Spleen (tissue), 7 donors: Measurements from ENCODE around the gene C19orf73.
"Not testable (repeated sequence)": the region's sequence is repeated elsewhere in the genome, so short reads cannot be mapped to it uniquely, and the experiment has no call there.

Experiments used
- CTCF ChIP-seq, 11 experiments: fragments of 200-600 bp in 7 of 11; fragments of 450-650 bp in 4 of 11; sonication (generic) in 4 of 11; IDR thresholded peaks in 8 of 11; conservative IDR thresholded peaks in 3 of 11; 1 replicate in 7 of 11; 2 replicates in 4 of 11; pipeline versions ENCODE4 v1.4.0 to v1.8.0; 2016 to 2021; ENCODE audit warnings: antibody characterized with exemption in 11 of 11, inconsistent platforms in 4 of 11, mild to moderate bottlenecking in 1 of 11
- POLR2A ChIP-seq, 3 donors: fragments of 450-650 bp; IDR thresholded peaks; one replicate each; pipeline ENCODE4 v1.5.1; 2017; ENCODE audit warnings: antibody characterized with exemption in 3 of 3, mild to moderate bottlenecking in 1 of 3
- donor health status: DM: no; HTN: no; CAD: no; lungs with moderate emphysema.
- donor health status: DM: no; HTN: no; CAD: no.
- donor health status: DM: no; HTN: no; CAD: no.

GRCh38 chr19:49121841-49122240 lies 2.9 kb upstream of the C19orf73 start:
- TF ChIP-seq CTCF (IDR thresholded peaks at IDR 0.05 in 8 of 11, conservative IDR thresholded peaks at IDR 0.05 in 3 of 11); POLR2A (IDR thresholded peaks at IDR 0.05): not testable (repeated sequence)
